Esophagus muscularis mucosa (tissue), 4 donors: ENCODE results near the gene RALY. TPM values are rescaled to one million over a fixed set of nuclear protein-coding genes. Genes with fewer than 3 reads are reported as not detected.

ENCODE experiments used
- DNase-seq: peaks from one replicate; pipeline ENCODE4 v3.0.0-alpha.2; 2017; ENCODE audit errors: extremely low spot score
- H3K27ac ChIP-seq, 4 donors: fragments of 200-600 bp; sonication (generic); replicated peaks in 1 of 4; 1 replicate in 3 of 4; 2 replicates in 1 of 4; pipeline ENCODE4 v1.5.1; 2016 to 2019; ENCODE audit warnings: mild to moderate bottlenecking in 1 of 4
- H3K27me3 ChIP-seq, 4 donors: fragments of 200-600 bp; sonication (generic); one replicate each; pipeline versions ENCODE4 v1.5.1 to v1.6.0; 2016 to 2019
- H3K36me3 ChIP-seq, 4 donors: fragments of 200-600 bp; sonication (generic); one replicate each; pipeline ENCODE4 v1.5.1; 2016 to 2019
- H3K4me1 ChIP-seq, 4 donors: fragments of 200-600 bp; sonication (generic); one replicate each; pipeline ENCODE4 v1.5.1; 2016 to 2019
- H3K4me3 ChIP-seq, 4 donors: fragments of 200-600 bp; sonication (generic); 1 replicate in 2 of 4; 2 replicates in 2 of 4; pipeline ENCODE4 v1.5.1; 2016 to 2019; ENCODE audit warnings: mild to moderate bottlenecking in 4 of 4, moderate library complexity in 1 of 4
- H3K9me3 ChIP-seq, 4 donors: fragments of 200-600 bp; sonication (generic); 1 replicate in 3 of 4; 2 replicates in 1 of 4; pipeline ENCODE4 v1.5.1; 2016 to 2019
- CTCF ChIP-seq, 3 experiments: fragments of 200-600 bp in 2 of 3; fragments of 450-650 bp in 1 of 3; sonication (generic) in 2 of 3; IDR thresholded peaks; one replicate each; pipeline ENCODE4 v1.5.1; 2017 to 2019; ENCODE audit warnings: antibody characterized with exemption in 3 of 3, mild to moderate bottlenecking in 2 of 3, moderate library complexity in 1 of 3
- EP300 ChIP-seq: sonication (generic); formaldehyde crosslinking; IDR thresholded peaks from one replicate; pipeline ENCODE4 v1.6.1; 2017; ENCODE audit warnings: antibody characterized with exemption
- POLR2A ChIP-seq: fragments of 450-650 bp; IDR thresholded peaks from one replicate; pipeline ENCODE4 v1.6.1; 2017; ENCODE audit warnings: antibody characterized with exemption, moderate library complexity, mild to moderate bottlenecking, low read depth
- POLR2AphosphoS5 ChIP-seq, 2 donors: sonication (generic); formaldehyde crosslinking; IDR thresholded peaks; one replicate each; pipeline ENCODE4 v1.6.1; 2017; ENCODE audit warnings: antibody characterized with exemption in 2 of 2
- WGBS: methylation state at CpG from one replicate; pipeline ENCODE4 v1.1.5; 2018; 5-methylcytosine and 5-hydroxymethylcytosine counted together
- intact Hi-C: fragments of 100-400 bp; cut with DNase I; formaldehyde crosslinking; loops from one replicate; pipeline ENCODE4 v1.15.1; 2023
- total RNA-seq, 4 donors: library from RNA; depleted of rRNA; stranded (reverse); fragments of >200 nt; gene quantifications; one replicate each; pipeline versions ENCODE4 v1.1.0 to v1.2.1, GENCODE V29; 2016

The RALY gene
- total RNA-seq, 4 donors from 2014 or later: 114 to 121 (median 117) TPM

DNA sequence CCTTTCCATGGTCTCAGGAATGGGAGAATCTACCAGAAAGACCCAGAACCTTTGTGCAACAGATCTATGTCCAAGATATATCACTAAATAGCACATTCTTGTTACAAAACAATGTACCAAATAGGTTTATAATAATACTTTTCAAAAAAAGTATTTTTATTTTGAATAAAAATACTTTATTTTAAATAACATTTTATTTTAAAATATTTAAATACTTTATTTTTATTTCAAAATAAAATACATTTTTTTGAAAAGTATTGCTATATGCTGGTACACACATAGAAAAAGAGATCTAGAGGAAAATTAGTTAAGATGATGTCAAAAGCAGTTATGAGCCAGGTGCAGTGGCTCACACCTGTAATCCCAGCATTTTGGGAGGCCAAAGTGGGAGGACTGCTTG lies 16.8 kb upstream of the RALY start:
- Histone ChIP-seq H3K4me3 (no peak overlapping the region), H3K4me1 (peaks cover 0 to under 1% (median 0%) of the 10 kb centered on the region in 4 donors), H3K27ac (no peak overlapping the region), H3K36me3 (no peaks in the 10 kb centered on the region), H3K9me3 (no peaks in the 10 kb centered on the region), H3K27me3 (no peaks in the 10 kb centered on the region)
- TF ChIP-seq POLR2AphosphoS5 (IDR thresholded peaks at IDR 0.05): no peak
- TF ChIP-seq POLR2A: no peak
- intact Hi-C loops: no loop called here
- DNase-seq: no peak

GRCh38 chr20:33977535-33977934 lies 16.2 kb upstream of the RALY start:
- H3K27ac ChIP-seq: no peak overlapping the region
- H3K36me3 ChIP-seq: no peaks in the 10 kb centered on the region
- no peaks in the 10 kb centered on the region for H3K27me3 ChIP-seq
- no peak for DNase-seq
- intact Hi-C loops: no loop called here
- H3K4me3 ChIP-seq: no peak overlapping the region
- H3K9me3 ChIP-seq: no peaks in the 10 kb centered on the region
- H3K4me1 ChIP-seq: no peaks in the 10 kb centered on the region
- 76% methylated on average over 2 of the region's 2 CpGs for WGBS
- no peak for TF ChIP-seq EP300

- H3K9me3 ChIP-seq: no peaks in the 10 kb centered on the region
- intact Hi-C loops: no loop called here
- no peaks in the 10 kb centered on the region for H3K27me3 ChIP-seq
- H3K4me3 ChIP-seq: no peak overlapping the region
- DNase-seq: no peak
- no peak overlapping the region for H3K27ac ChIP-seq
- no peaks in the 10 kb centered on the region for H3K4me1 ChIP-seq
- WGBS: 61% methylated on average over 2 of the region's 2 CpGs
- no peaks in the 10 kb centered on the region for H3K36me3 ChIP-seq
- no peak for TF ChIP-seq POLR2A
- TF ChIP-seq EP300: no peak
- no peak for TF ChIP-seq CTCF (IDR thresholded peaks at IDR 0.05)
- no peak for TF ChIP-seq POLR2AphosphoS5 (IDR thresholded peaks at IDR 0.05)
Observed at GRCh38 chr20:33979094-33979493, 14.6 kb upstream of the RALY start.

- 97% methylated on average over 7 of the region's 7 CpGs for WGBS
- no peaks in the 10 kb centered on the region for H3K9me3 ChIP-seq
- no peak overlapping the region for H3K27ac ChIP-seq
- no peak for TF ChIP-seq EP300
- no peak for TF ChIP-seq CTCF (IDR thresholded peaks at IDR 0.05)
- TF ChIP-seq POLR2A: no peak
- TF ChIP-seq POLR2AphosphoS5 (IDR thresholded peaks at IDR 0.05): no peak
- no peaks in the 10 kb centered on the region for H3K36me3 ChIP-seq
- H3K27me3 ChIP-seq: no peaks in the 10 kb centered on the region
- DNase-seq: no peak
- intact Hi-C loops: no loop called here
- no peaks in the 10 kb centered on the region for H3K4me1 ChIP-seq
- H3K4me3 ChIP-seq: no peak overlapping the region
Observed at GRCh38 chr20:33981347-33981746, 12.4 kb upstream of the RALY start.

DNA sequence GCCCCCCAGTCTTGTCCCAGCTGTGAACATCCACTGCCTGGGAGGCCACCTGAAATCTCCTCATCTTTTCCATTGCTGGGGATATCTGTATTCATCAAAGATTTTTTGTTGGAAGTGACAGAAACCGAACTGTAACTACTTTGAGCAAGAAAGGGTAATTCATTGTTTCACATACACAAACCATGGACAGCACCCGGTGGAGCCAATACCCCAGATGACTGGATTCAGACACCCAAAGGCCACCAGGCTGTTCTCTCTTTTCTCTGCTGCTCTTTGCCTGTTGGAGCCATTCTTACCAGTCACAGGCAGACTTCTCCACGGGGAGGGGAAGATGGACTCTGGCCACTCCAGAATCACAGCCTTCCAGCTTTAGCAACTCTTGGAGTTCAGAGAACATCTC lies 11.7 kb upstream of the RALY start:
- intact Hi-C loops: no loop called here
- H3K4me3 ChIP-seq: no peak overlapping the region
- H3K36me3 ChIP-seq: no peaks in the 10 kb centered on the region
- 77% methylated on average over 3 of the region's 3 CpGs for WGBS
- no peak overlapping the region for H3K27ac ChIP-seq
- no peak for TF ChIP-seq POLR2A
- TF ChIP-seq EP300: no peak
- TF ChIP-seq CTCF (IDR thresholded peaks at IDR 0.05): no peak
- no peak for TF ChIP-seq POLR2AphosphoS5 (IDR thresholded peaks at IDR 0.05)
- no peaks in the 10 kb centered on the region for H3K27me3 ChIP-seq
- no peak for DNase-seq
- H3K9me3 ChIP-seq: no peaks in the 10 kb centered on the region
- no peaks in the 10 kb centered on the region for H3K4me1 ChIP-seq

DNA sequence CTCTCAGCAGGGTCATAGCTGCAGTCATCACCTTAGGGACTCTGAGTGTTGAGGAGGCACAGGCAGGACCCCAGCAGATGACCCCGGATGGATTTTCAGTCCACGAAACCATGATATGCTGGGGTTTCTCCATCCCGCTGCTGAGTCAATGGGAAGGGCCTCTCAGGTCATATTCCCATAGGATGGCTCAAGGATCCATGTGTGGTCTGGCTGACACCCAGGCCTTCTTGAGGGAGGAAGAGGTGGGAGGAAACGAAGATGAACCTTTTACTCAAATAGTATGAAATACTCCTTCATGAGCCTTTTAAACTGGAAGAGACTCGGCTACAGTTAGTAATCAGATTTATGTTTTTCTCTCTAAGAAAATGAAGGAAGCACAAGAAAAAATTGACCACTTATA lies 10.3 kb upstream of the RALY start:
- H3K9me3 ChIP-seq: no peaks in the 10 kb centered on the region
- H3K4me1 ChIP-seq: no peaks in the 10 kb centered on the region
- H3K27ac ChIP-seq: no peak overlapping the region
- TF ChIP-seq CTCF (IDR thresholded peaks at IDR 0.05): no peak
- no peak for TF ChIP-seq POLR2A
- intact Hi-C loops: no loop called here
- no peaks in the 10 kb centered on the region for H3K27me3 ChIP-seq
- 92% methylated on average over 5 of the region's 5 CpGs for WGBS
- H3K4me3 ChIP-seq: no peak overlapping the region
- no peak for DNase-seq
- no peaks in the 10 kb centered on the region for H3K36me3 ChIP-seq
